K562 (cell line): ENCODE data around the gene FAM186B. TPM values are rescaled to one million over a fixed set of nuclear protein-coding genes. Genes with fewer than 3 reads are reported as not detected.

Experiments
- ATAC-seq: fragments of 200-7000 bp; cut with Tn5 transposase; 3 replicates; pipeline ENCODE4 v1.9.1; 2020; ENCODE audit warnings: moderate library complexity
- BruUV-seq: library from RNA; stranded (reverse); fragments of 400-500 nt; replicated peaks from 2 replicates; lab custom pipeline; 2021; lab: Mats Ljungman, UMichigan
- CTCF ChIA-PET: fragments of 300-600 bp; formaldehyde crosslinking; extraction: SDS; loops from one replicate; lab custom pipeline; 2021; ENCODE audit warnings: low intra/inter-chr PET ratio; lab: Yijun Ruan, JAX
- POLR2A ChIA-PET: fragments of 300-600, 350-650 bp; sonication (Branson Sonifier 250); formaldehyde crosslinking; extraction: SDS; loops from one replicate; lab custom pipeline; 2021; ENCODE audit warnings: antibody characterized with exemption, inconsistent platforms; lab: Yijun Ruan, JAX
- DNase-seq, 4 experiments: peaks; one replicate each; pipeline versions ENCODE4 v3.0.0 to v3.0.0-alpha.2; 2011 to 2018; ENCODE audit warnings: low spot score in 3 of 4, mixed read lengths in 3 of 4; ENCODE audit errors: extremely low read depth in 1 of 4
- FAIRE-seq: peaks from 2 replicates; lab custom pipeline; 2011; peaks lifted over from hg19 to GRCh38; lab: Jason Lieb, UNC
- H2AFZ ChIP-seq: 2 replicates; pipeline ENCODE4 v1.6.0; 2011; ENCODE audit warnings: low read depth, low read length, control low read depth, inconsistent platforms
- H3K27ac ChIP-seq: fragments of 200-600 bp; 3 replicates; pipeline ENCODE4 v1.8.0; 2011; ENCODE audit warnings: low read depth, mild to moderate bottlenecking, control low read depth, inconsistent platforms, low read length, moderate library complexity, mixed read lengths; ENCODE audit errors: extremely low read depth
- H3K27me3 ChIP-seq, 2 experiments: fragments of 300-600 bp in 1 of 2; 2 replicates in 1 of 2; 3 replicates in 1 of 2; pipeline versions ENCODE4 v1.6.0 to v1.8.0; 2011; ENCODE audit warnings: inconsistent platforms in 2 of 2, low read length in 2 of 2, mild to moderate bottlenecking in 1 of 2, mixed read lengths in 1 of 2, moderate library complexity in 1 of 2; ENCODE audit not compliant: control insufficient read depth in 2 of 2, insufficient read depth in 2 of 2
- H3K36me3 ChIP-seq: fragments of 300-600 bp; 3 replicates; pipeline ENCODE4 v1.8.0; 2011; ENCODE audit warnings: mild to moderate bottlenecking, low read length, inconsistent platforms; ENCODE audit not compliant: control insufficient read depth, insufficient read depth
- H3K4me1 ChIP-seq, 2 experiments: fragments of 200-600 bp in 1 of 2; replicated peaks in 1 of 2; 2 replicates in 1 of 2; 3 replicates in 1 of 2; pipeline versions ENCODE4 v1.5.1 to v1.8.0; 2011; ENCODE audit warnings: inconsistent platforms in 2 of 2, low read length in 2 of 2, mild to moderate bottlenecking in 1 of 2, mixed read lengths in 1 of 2, moderate library complexity in 1 of 2; ENCODE audit not compliant: control insufficient read depth in 2 of 2, insufficient read depth in 2 of 2
- H3K4me2 ChIP-seq: 2 replicates; pipeline ENCODE4 v1.6.1; 2011; ENCODE audit warnings: low read length, control low read depth, inconsistent platforms, mixed read lengths; ENCODE audit not compliant: insufficient read depth
- H3K4me3 ChIP-seq: fragments of 200-600 bp; sonication (generic), shearing (Covaris generic); 2 replicates; pipeline ENCODE4 v1.5.1; 2016; ENCODE audit warnings: control low read depth, inconsistent platforms
- H3K79me2 ChIP-seq: fragments of 200-600 bp; 3 replicates; pipeline ENCODE4 v1.8.0; 2011; ENCODE audit warnings: low read length, inconsistent platforms; ENCODE audit not compliant: control insufficient read depth, insufficient read depth
- H3K9ac ChIP-seq, 2 experiments: 2 replicates each; pipeline versions ENCODE4 v1.6.0 to v1.6.1; 2011; ENCODE audit warnings: low read depth in 2 of 2, low read length in 2 of 2, control low read depth in 1 of 2, inconsistent platforms in 1 of 2, mild to moderate bottlenecking in 1 of 2, mixed read lengths in 1 of 2; ENCODE audit not compliant: insufficient read depth in 1 of 2
- H3K9me1 ChIP-seq: one replicate; pipeline ENCODE4 v1.6.0; 2011; ENCODE audit warnings: inconsistent platforms, mild to moderate bottlenecking, low read length, moderate library complexity; ENCODE audit not compliant: control insufficient read depth, insufficient read depth
- H3K9me3 ChIP-seq: replicated peaks from 2 replicates; pipeline ENCODE4 v1.5.1; 2011; ENCODE audit warnings: low read depth, low read length, inconsistent platforms; ENCODE audit not compliant: control insufficient read depth, insufficient read depth
- H4K20me1 ChIP-seq: replicated peaks from 2 replicates; pipeline ENCODE4 v1.6.1; 2011; ENCODE audit warnings: low read length, inconsistent platforms, mixed read lengths; ENCODE audit not compliant: control insufficient read depth, insufficient read depth
- BACH1 ChIP-seq: fragments of 200-800 bp; sonication (Bioruptor generic); IDR thresholded peaks from 2 replicates; pipeline ENCODE4 v1.6.1; 2016; ENCODE audit warnings: missing genetic modification characterization, missing compliant biosample characterization
- BCOR ChIP-seq: fragments of 450-650 bp; IDR thresholded peaks from 2 replicates; pipeline ENCODE4 v1.6.1; 2016
- FOSL1 ChIP-seq: fragments of 200-800 bp; sonication (Bioruptor generic); conservative IDR thresholded peaks from 2 replicates; pipeline ENCODE4 v1.6.1; 2016; ENCODE audit warnings: missing genetic modification characterization, missing compliant biosample characterization
- JUND ChIP-seq, 2 experiments: IDR thresholded peaks; 2 replicates in 1 of 2; 3 replicates in 1 of 2; pipeline ENCODE4 v1.6.1; 2011; ENCODE audit warnings: borderline replicate concordance in 2 of 2, low read depth in 2 of 2, low read length in 2 of 2, improper control_type of control experiment in 1 of 2, missing biosample characterization in 1 of 2, missing genetic modification characterization in 1 of 2, missing genetic modification reagents in 1 of 2
- NRF1 ChIP-seq, 2 experiments: fragments of 450-650 bp; IDR thresholded peaks in 1 of 2; conservative IDR thresholded peaks in 1 of 2; 2 replicates each; pipeline ENCODE4 v1.6.1; 2014; ENCODE audit warnings: mild to moderate bottlenecking in 2 of 2
- RBM25 ChIP-seq: fragments of 200-400 bp; formaldehyde crosslinking; IDR thresholded peaks from 2 replicates; pipeline ENCODE4 v1.6.1; 2018; ENCODE audit warnings: low read length, low read depth, moderate library complexity; ENCODE audit not compliant: severe bottlenecking
- ZNF184 ChIP-seq: sonication (generic); formaldehyde crosslinking; IDR thresholded peaks from 2 replicates; pipeline ENCODE4 v1.5.0; 2020; ENCODE audit warnings: missing genetic modification reagents
- WGBS: fragments of 100-300 bp; shearing (Covaris generic); methylation state at CpG from one replicate; pipeline ENCODE4 v1.1.6; 2016; ENCODE audit warnings: low coverage, mixed read lengths; ENCODE audit not compliant: insufficient coverage; ENCODE audit errors: missing lambda C conversion rate; 5-methylcytosine and 5-hydroxymethylcytosine counted together
- in situ Hi-C: fragments of 300-500 bp; cut with MboI; formaldehyde crosslinking; loops from 4 replicates; pipeline ENCODE4 v1.15.0; 2018; ENCODE audit warnings: inconsistent platforms, mixed read lengths
- intact Hi-C: fragments of 100-400 bp; cut with micrococcal nuclease; formaldehyde crosslinking; loops from 2 replicates; pipeline ENCODE4 v1.14.2; 2022
- polyA plus RNA-seq, 8 experiments: library from polyadenylated mRNA; depleted of rRNA in 4 of 8; stranded (reverse) in 5 of 8; unstranded in 3 of 8; fragments of >200 nt; fragmentation: Nextera tagmentation in 2 of 8; fragmentation: Illumina TruSeq in 1 of 8; extraction: Ambion mirVana in 2 of 8; extraction: Trizol in 1 of 8; gene quantifications; 2 replicates each; pipeline versions ENCODE4 v1.2.1 to v1.2.3, GENCODE V29; 2011 to 2014; ENCODE audit warnings: inconsistent platforms in 1 of 8, missing spikeins in 1 of 8
- total RNA-seq, 7 experiments: library from RNA; depleted of rRNA in 6 of 7; stranded (reverse); fragments of >200 nt in 6 of 7; fragmentation: Illumina TruSeq in 2 of 7; extraction: Trizol in 2 of 7; gene quantifications; 2 replicates each; pipeline versions ENCODE4 v1.2.1 to v1.2.3, GENCODE V29; 2011 to 2021; ENCODE audit warnings: low replicate concordance in 1 of 7

FAM186B gene
- total and polyA plus RNA-seq, 9 of the 15 experiments (the other 6 are each of a cell fraction or from before 2014, with no cell fraction given), result 0.07 to 0.42 (median 0.15) TPM

- H3K4me3 ChIP-seq, result no peak overlapping the region
- intact Hi-C loops, result no loop called here
- H3K27ac ChIP-seq, result no peak overlapping the region
- no peaks in the 10 kb centered on the region for H4K20me1 ChIP-seq
- in situ Hi-C loops, result no loop called here
- H3K9me1 ChIP-seq, result no peaks in the 10 kb centered on the region
- ChIA-PET POLR2A (interaction anchor here (1.0 kb wide), 1 partner anchor 125 kb away, joined by 3 read pairs; the partner anchor contains the start of gene TMBIM6), CTCF (no interaction called here)
- H3K9me3 ChIP-seq, result no peaks in the 10 kb centered on the region
- no peak for ATAC-seq
- whole genome bisulfite sequencing, result 73% methylated on average over 5 of the region's 7 CpGs
- no peak overlapping the region for H2AFZ ChIP-seq
- H3K4me2 ChIP-seq, result no peak overlapping the region
- FAIRE-seq, result no peak
- no peaks in the 10 kb centered on the region; a peak in 1 of 5 replicates for H3K4me1 ChIP-seq
- no peaks in the 10 kb centered on the region for H3K79me2 ChIP-seq
- TF ChIP-seq JUND (IDR thresholded peaks at IDR 0.05; ENCODE audit: borderline replicate concordance, low read depth, low read length) (0 out of 2 replicates have a peak, but pooled peaks have one; percentile 20), JUND (tag; IDR thresholded peaks at IDR 0.05; ENCODE audit: borderline replicate concordance, low read depth, low read length) (no peak), RBM25 (peak; percentile 72), ZNF184 (CRISPR knock-in tag) (peak; percentile 87), NRF1 (conservative IDR thresholded peaks at IDR 0.05 in 1 of 2, IDR thresholded peaks at IDR 0.05 in 1 of 2) (no peak), BCOR (0 out of 2 replicates have a peak, but pooled peaks have one; percentile 9), BACH1 (tag) (no peak), FOSL1 (tag) (peak; percentile 58)
- no peaks in the 10 kb centered on the region for H3K36me3 ChIP-seq
- H3K9ac ChIP-seq, result no peak overlapping the region
- no TSS peak for BruUV-seq
- no peaks in the 10 kb centered on the region for H3K27me3 ChIP-seq
- DNase-seq, result no peak
Measured at GRCh38 chr12:49615725-49616124, 10.3 kb upstream of the FAM186B start.
